Measurements from ENCODE around the gene GGCX. TPM values are rescaled to one million over a fixed set of nuclear protein-coding genes. Genes with fewer than 3 reads are reported as not detected.
A peak's percentile ranks its signal among the peaks of the same experiment; 100 is the strongest.

Gene GGCX
- total RNA-seq, 1 experiment from 2014 or later = 60.5 TPM

GRCh38 chr2:85503168-85503850, 58.0 kb downstream of the GGCX start:
- no peaks in the 10 kb centered on the region for H3K36me3 ChIP-seq (ENCODE audit: insufficient read depth, low read length, poor library complexity, severe bottlenecking)
- DNase-seq (ENCODE audit: low spot score) = no peak
- H3K27me3 ChIP-seq (replicated peaks; ENCODE audit: insufficient read depth, low read depth, low read length, poor library complexity) = no peaks in the 10 kb centered on the region
- H3K9me3 ChIP-seq (ENCODE audit: low read depth, low read length, poor library complexity, severe bottlenecking) = no peaks in the 10 kb centered on the region
- intact Hi-C loops (cut with micrococcal nuclease; ENCODE audit: unreplicated experiment) = no loop called here
- TF ChIP-seq EZH2 (IDR thresholded peaks at IDR 0.05; ENCODE audit: borderline replicate concordance, low read depth, low read length, poor library complexity, severe bottlenecking) = no peak
- TF ChIP-seq, protein P1, sequence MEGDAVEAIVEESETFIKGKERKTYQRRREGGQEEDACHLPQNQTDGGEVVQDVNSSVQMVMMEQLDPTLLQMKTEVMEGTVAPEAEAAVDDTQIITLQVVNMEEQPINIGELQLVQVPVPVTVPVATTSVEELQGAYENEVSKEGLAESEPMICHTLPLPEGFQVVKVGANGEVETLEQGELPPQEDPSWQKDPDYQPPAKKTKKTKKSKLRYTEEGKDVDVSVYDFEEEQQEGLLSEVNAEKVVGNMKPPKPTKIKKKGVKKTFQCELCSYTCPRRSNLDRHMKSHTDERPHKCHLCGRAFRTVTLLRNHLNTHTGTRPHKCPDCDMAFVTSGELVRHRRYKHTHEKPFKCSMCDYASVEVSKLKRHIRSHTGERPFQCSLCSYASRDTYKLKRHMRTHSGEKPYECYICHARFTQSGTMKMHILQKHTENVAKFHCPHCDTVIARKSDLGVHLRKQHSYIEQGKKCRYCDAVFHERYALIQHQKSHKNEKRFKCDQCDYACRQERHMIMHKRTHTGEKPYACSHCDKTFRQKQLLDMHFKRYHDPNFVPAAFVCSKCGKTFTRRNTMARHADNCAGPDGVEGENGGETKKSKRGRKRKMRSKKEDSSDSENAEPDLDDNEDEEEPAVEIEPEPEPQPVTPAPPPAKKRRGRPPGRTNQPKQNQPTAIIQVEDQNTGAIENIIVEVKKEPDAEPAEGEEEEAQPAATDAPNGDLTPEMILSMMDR (conservative IDR thresholded peaks at IDR 0.05; ENCODE audit: low read depth, low read length) = no peak
- CTCF ChIA-PET = no interaction called here
- no TSS peak for BruUV-seq (replicated peaks)
- no peak overlapping the region for H3K27ac ChIP-seq (ENCODE audit: low read depth, low read length, poor library complexity, severe bottlenecking)
- no peak overlapping the region for H3K4me3 ChIP-seq (ENCODE audit: low read depth, low read length, poor library complexity, severe bottlenecking)
- POLR2A ChIA-PET (ENCODE audit: low non-redundant PET) = no interaction called here
- peaks cover 9% of the 10 kb centered on the region for H3K4me1 ChIP-seq (ENCODE audit: insufficient read depth, low read length, poor library complexity, severe bottlenecking)

GRCh38 chr2:85502720-85503119, 58.6 kb downstream of the GGCX start:
- H3K9me3 ChIP-seq (ENCODE audit: low read depth, low read length, poor library complexity, severe bottlenecking) = no peaks in the 10 kb centered on the region
- H3K4me3 ChIP-seq (ENCODE audit: low read depth, low read length, poor library complexity, severe bottlenecking) = no peak overlapping the region
- no peaks in the 10 kb centered on the region for H3K27me3 ChIP-seq (replicated peaks; ENCODE audit: insufficient read depth, low read depth, low read length, poor library complexity)
- H3K4me1 ChIP-seq (ENCODE audit: insufficient read depth, low read length, poor library complexity, severe bottlenecking) = peaks cover 9% of the 10 kb centered on the region
- POLR2A ChIA-PET (ENCODE audit: low non-redundant PET) = no interaction called here
- TF ChIP-seq EZH2 (IDR thresholded peaks at IDR 0.05; ENCODE audit: borderline replicate concordance, low read depth, low read length, poor library complexity, severe bottlenecking) = no peak
- TF ChIP-seq, protein P1 (conservative IDR thresholded peaks at IDR 0.05; ENCODE audit: low read depth, low read length) = no peak
- intact Hi-C loops (cut with micrococcal nuclease; ENCODE audit: unreplicated experiment) = no loop called here
- no TSS peak for BruUV-seq (replicated peaks)
- no peak for DNase-seq (ENCODE audit: low spot score)
- CTCF ChIA-PET = no interaction called here
- no peak overlapping the region for H3K27ac ChIP-seq (ENCODE audit: low read depth, low read length, poor library complexity, severe bottlenecking)
- no peaks in the 10 kb centered on the region for H3K36me3 ChIP-seq (ENCODE audit: insufficient read depth, low read length, poor library complexity, severe bottlenecking)

DNA sequence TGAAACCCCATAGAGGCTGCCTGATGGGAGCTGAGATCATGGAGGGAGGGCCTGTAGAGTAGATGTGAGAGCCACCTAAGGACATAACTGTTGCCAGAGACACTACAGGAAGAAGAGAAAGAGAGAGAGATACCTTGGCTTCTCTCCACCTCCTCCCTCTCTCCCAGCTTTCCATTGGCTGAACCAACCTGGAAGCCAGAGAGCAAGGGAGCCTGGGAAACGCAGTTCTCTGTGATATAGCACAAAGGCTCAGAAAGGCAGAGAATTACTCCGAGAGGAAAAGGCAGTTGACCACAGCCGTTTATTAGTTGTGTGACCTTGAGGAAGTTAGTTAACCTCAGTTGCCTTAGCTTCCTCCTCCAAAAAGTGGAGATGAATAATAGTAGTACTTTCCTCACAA, 60.0 kb downstream of the GGCX start:
- BruUV-seq (replicated peaks) = no TSS peak
- no peaks in the 10 kb centered on the region for H3K27me3 ChIP-seq (replicated peaks; ENCODE audit: insufficient read depth, low read depth, low read length, poor library complexity)
- H3K27ac ChIP-seq (ENCODE audit: low read depth, low read length, poor library complexity, severe bottlenecking) = no peak overlapping the region
- peaks cover 9% of the 10 kb centered on the region for H3K4me1 ChIP-seq (ENCODE audit: insufficient read depth, low read length, poor library complexity, severe bottlenecking)
- H3K36me3 ChIP-seq (ENCODE audit: insufficient read depth, low read length, poor library complexity, severe bottlenecking) = no peaks in the 10 kb centered on the region
- intact Hi-C loops (cut with micrococcal nuclease; ENCODE audit: unreplicated experiment) = no loop called here
- H3K9me3 ChIP-seq (ENCODE audit: low read depth, low read length, poor library complexity, severe bottlenecking) = no peaks in the 10 kb centered on the region
- H3K4me3 ChIP-seq (ENCODE audit: low read depth, low read length, poor library complexity, severe bottlenecking) = no peak overlapping the region
- TF ChIP-seq, protein P1 (conservative IDR thresholded peaks at IDR 0.05; ENCODE audit: low read depth, low read length) = no peak
- TF ChIP-seq EZH2 (IDR thresholded peaks at IDR 0.05; ENCODE audit: borderline replicate concordance, low read depth, low read length, poor library complexity, severe bottlenecking) = no peak
- DNase-seq (ENCODE audit: low spot score) = peak; percentile 26
- CTCF ChIA-PET = no interaction called here
- POLR2A ChIA-PET (ENCODE audit: low non-redundant PET) = interaction anchor here (0.5 kb wide), 1 partner anchor 70 kb away, joined by 5 read pairs; no protein-coding TSS in a partner anchor
